ENCODE data around the gene SPATS2L.
A peak's percentile ranks its signal among the peaks of the same experiment; 100 is the strongest.

Gene SPATS2L

DNA sequence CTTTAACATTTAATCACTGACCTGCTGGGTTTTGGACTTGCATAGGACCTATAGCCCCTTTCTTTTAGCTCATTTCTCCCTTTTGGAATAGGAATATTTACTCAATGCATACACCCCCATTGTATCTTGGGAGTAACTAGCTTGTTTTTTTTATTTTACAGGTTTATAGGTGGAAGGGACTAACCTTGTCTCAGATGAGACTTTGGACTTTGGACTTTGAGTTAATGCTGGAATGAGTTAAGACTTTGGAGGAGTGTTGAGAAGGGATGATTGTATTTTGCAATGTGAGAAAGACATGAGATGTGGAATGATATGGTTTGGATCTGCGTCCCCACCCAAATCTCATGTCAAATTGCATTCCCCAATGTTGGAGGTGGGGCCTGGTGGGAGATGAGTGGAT, 43.2 kb upstream of the SPATS2L start:
- no peak for DNase-seq (ENCODE audit: low read depth)
- TF ChIP-seq, protein P1, sequence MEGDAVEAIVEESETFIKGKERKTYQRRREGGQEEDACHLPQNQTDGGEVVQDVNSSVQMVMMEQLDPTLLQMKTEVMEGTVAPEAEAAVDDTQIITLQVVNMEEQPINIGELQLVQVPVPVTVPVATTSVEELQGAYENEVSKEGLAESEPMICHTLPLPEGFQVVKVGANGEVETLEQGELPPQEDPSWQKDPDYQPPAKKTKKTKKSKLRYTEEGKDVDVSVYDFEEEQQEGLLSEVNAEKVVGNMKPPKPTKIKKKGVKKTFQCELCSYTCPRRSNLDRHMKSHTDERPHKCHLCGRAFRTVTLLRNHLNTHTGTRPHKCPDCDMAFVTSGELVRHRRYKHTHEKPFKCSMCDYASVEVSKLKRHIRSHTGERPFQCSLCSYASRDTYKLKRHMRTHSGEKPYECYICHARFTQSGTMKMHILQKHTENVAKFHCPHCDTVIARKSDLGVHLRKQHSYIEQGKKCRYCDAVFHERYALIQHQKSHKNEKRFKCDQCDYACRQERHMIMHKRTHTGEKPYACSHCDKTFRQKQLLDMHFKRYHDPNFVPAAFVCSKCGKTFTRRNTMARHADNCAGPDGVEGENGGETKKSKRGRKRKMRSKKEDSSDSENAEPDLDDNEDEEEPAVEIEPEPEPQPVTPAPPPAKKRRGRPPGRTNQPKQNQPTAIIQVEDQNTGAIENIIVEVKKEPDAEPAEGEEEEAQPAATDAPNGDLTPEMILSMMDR (IDR thresholded peaks at IDR 0.05; ENCODE audit: insufficient read depth, low read depth, low read length, missing control alignments): no peak
- no peak overlapping the region for H3K4me3 ChIP-seq (ENCODE audit: low read length)

DNA sequence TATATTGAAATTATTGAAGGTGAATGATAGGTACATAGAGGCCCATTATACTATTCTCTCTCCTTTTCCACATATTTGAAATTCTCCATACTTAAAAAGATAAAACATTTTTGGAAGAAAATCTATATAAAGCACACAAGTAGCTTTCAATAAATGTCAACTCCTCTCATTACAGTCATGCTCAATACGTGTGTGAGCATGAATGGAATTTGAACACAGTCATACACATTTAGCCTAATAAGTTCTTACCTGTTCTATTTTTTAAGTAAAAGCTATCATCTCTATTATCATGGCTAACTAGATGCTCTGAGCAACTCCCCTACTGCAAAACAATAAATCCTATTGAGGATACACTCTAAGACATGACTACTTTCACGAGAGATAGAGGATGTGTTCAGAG, 41.9 kb upstream of the SPATS2L start:
- DNase-seq (ENCODE audit: low read depth): peak; percentile 81
- TF ChIP-seq, protein P1 (IDR thresholded peaks at IDR 0.05; ENCODE audit: insufficient read depth, low read depth, low read length, missing control alignments): no peak
- H3K4me3 ChIP-seq (ENCODE audit: low read length): no peak overlapping the region

DNA sequence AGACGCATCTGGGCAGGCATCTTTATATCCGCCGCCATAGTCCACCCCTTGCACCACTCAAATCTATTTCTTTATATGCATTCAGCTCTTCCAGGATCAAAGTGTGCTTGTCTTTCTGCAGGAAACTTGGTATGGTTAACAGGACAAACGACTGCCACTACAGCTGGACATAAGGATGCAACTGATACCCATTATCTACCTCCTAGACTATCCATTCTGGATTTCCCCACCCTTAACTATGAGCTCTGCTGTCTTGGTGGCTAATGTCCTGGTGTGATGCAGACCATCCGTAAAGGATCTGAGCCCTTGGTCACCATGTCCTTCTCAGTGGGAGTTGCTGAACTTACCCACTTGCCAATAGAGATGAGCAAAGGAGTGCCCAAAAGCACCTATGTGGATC, 40.1 kb upstream of the SPATS2L start:
- DNase-seq (ENCODE audit: low read depth): no peak
- H3K4me3 ChIP-seq (ENCODE audit: low read length): no peak overlapping the region
- TF ChIP-seq, protein P1 (IDR thresholded peaks at IDR 0.05; ENCODE audit: insufficient read depth, low read depth, low read length, missing control alignments): no peak

DNA sequence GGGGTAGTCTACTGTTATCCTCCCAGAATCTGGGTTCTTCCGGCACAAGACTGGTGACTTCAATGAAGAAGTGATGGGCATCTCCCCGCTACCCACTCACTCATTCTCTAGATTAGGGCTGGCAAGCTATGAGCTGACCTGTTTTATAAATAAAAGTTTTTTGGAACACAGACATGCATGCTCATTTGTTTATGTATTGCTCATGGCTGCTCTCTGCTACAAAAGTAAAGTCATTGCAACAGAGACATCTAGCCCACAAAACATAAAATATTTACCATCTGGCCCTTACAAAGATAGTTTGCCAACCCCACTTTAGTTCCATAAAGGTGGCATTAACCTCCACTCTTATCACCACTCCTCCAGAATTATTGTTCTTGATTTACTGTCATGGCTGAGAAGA, 39.1 kb upstream of the SPATS2L start:
- no peak for DNase-seq (ENCODE audit: low read depth)
- TF ChIP-seq, protein P1 (IDR thresholded peaks at IDR 0.05; ENCODE audit: insufficient read depth, low read depth, low read length, missing control alignments): no peak
- H3K4me3 ChIP-seq (ENCODE audit: low read length): no peak overlapping the region

DNA sequence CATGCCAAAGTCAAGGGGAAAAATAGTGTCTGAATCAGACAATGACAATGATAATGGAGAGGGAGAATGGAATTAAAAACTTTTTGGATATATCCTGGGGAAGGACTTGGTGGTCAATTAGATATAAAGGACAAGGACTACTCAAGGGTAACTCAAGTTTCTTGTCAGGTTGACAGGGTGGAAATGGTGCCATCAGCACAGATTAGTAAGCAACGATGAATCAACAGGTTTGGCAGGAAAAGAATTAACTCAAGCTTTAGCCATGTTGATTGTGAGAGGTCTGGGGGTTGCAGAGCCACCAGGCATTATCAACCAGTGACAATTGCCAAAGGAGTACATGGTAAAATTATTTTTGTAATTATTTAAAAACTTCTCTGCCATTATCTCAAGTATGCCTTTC, 35.8 kb upstream of the SPATS2L start:
- TF ChIP-seq, protein P1 (IDR thresholded peaks at IDR 0.05; ENCODE audit: insufficient read depth, low read depth, low read length, missing control alignments): no peak
- no peak overlapping the region for H3K4me3 ChIP-seq (ENCODE audit: low read length)
- DNase-seq (ENCODE audit: low read depth): peak; percentile 69

DNA sequence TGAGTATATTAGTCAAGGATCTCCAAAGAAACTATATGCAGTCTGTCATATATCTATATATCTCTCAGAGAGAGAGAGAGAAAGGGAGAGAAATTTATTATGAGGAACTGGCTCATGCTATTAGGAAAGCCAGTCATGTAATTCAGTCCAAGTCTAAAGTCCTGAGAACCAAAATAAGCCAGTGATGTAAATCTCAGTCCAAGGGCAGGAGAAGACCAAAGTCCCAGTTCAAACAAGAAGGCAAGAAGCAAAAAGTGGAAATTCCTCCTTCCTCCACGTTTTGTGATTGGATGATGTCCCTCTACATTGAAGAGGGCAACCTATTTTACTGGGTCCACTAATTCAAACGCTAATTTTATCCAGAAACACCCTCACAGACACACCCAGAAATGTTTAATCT, 34.2 kb upstream of the SPATS2L start:
- TF ChIP-seq, protein P1 (IDR thresholded peaks at IDR 0.05; ENCODE audit: insufficient read depth, low read depth, low read length, missing control alignments): no peak
- no peak for DNase-seq (ENCODE audit: low read depth)
- no peak overlapping the region for H3K4me3 ChIP-seq (ENCODE audit: low read length)
